GM12878 (cell line): ENCODE measurements around the gene HDAC8. TPM values are rescaled to one million over a fixed set of nuclear protein-coding genes. Genes with fewer than 3 reads are reported as not detected.

Experiments
- ATAC-seq: fragments of 200-7000 bp; cut with Tn5 transposase; 3 replicates; pipeline ENCODE4 v1.9.1; 2020; ENCODE audit warnings: mild to moderate bottlenecking, moderate library complexity
- BruUV-seq: library from RNA; stranded (reverse); fragments of 400-500 nt; replicated peaks from 2 replicates; lab custom pipeline; 2021; lab: Mats Ljungman, UMichigan
- CTCF ChIA-PET: fragments of 300-600 bp; sonication (Branson Sonifier 250); formaldehyde crosslinking; extraction: SDS; loops from one replicate; lab custom pipeline; 2021; ENCODE audit warnings: inconsistent platforms; lab: Yijun Ruan, JAX
- POLR2A ChIA-PET: fragments of 350-600 bp; formaldehyde crosslinking; extraction: SDS; loops from one replicate; lab custom pipeline; 2021; ENCODE audit warnings: inconsistent platforms; lab: Charles Lee
- RAD21 ChIA-PET: fragments of 300-600 bp; sonication (Branson Sonifier 250); formaldehyde crosslinking; loops from one replicate; lab custom pipeline; 2023; ENCODE audit warnings: antibody characterized with exemption; ENCODE audit not compliant: unreplicated experiment; lab: Charles Lee
- SMC1A ChIA-PET: fragments of 300-600 bp; sonication (Branson Sonifier 250); formaldehyde crosslinking; loops from one replicate; lab custom pipeline; 2023; ENCODE audit not compliant: unreplicated experiment, uncharacterized antibody; lab: Charles Lee
- DNase-seq: peaks from one replicate; pipeline ENCODE4 v3.0.0-alpha.2; 2011; ENCODE audit warnings: low read depth, low spot score
- FAIRE-seq: peaks from 3 replicates; lab custom pipeline; 2011; peaks lifted over from hg19 to GRCh38; lab: Jason Lieb, UNC
- H2AFZ ChIP-seq: 2 replicates; pipeline ENCODE4 v1.6.0; 2011; ENCODE audit warnings: low read depth, low read length, control low read depth; ENCODE audit not compliant: control insufficient read depth
- H3K27ac ChIP-seq: 2 replicates; pipeline ENCODE4 v1.5.1; 2011; ENCODE audit warnings: control low read depth; ENCODE audit not compliant: control insufficient read depth, insufficient read depth
- H3K27me3 ChIP-seq, 2 experiments: replicated peaks in 1 of 2; 2 replicates each; pipeline versions ENCODE4 v1.6.0 to v1.6.1; 2011; ENCODE audit warnings: low read length in 1 of 2; ENCODE audit not compliant: control insufficient read depth in 2 of 2, insufficient read depth in 2 of 2
- H3K36me3 ChIP-seq, 2 experiments: 2 replicates each; pipeline ENCODE4 v1.5.1; 2011; ENCODE audit warnings: low read length in 1 of 2; ENCODE audit not compliant: control insufficient read depth in 2 of 2, insufficient read depth in 2 of 2
- H3K4me1 ChIP-seq: 2 replicates; pipeline ENCODE4 v1.6.1; 2011; ENCODE audit warnings: mild to moderate bottlenecking, low read length, moderate library complexity, mixed read lengths; ENCODE audit not compliant: control insufficient read depth, insufficient read depth
- H3K4me2 ChIP-seq: 2 replicates; pipeline ENCODE4 v1.6.0; 2011; ENCODE audit warnings: control low read depth; ENCODE audit not compliant: control insufficient read depth, insufficient read depth
- H3K4me3 ChIP-seq: fragments of 200-600 bp; sonication (generic); 2 replicates; pipeline ENCODE4 v1.5.1; 2016
- H3K79me2 ChIP-seq: 2 replicates; pipeline ENCODE4 v1.6.0; 2011; ENCODE audit warnings: low read length; ENCODE audit not compliant: control insufficient read depth, insufficient read depth
- H3K9ac ChIP-seq: 2 replicates; pipeline ENCODE4 v1.8.0; 2011; ENCODE audit warnings: low read length, control low read depth, mixed read lengths; ENCODE audit not compliant: control insufficient read depth, insufficient read depth
- H3K9me3 ChIP-seq: replicated peaks from 3 replicates; pipeline ENCODE4 v1.5.1; 2011; ENCODE audit warnings: mild to moderate bottlenecking, low read length; ENCODE audit not compliant: control insufficient read depth, insufficient read depth
- H4K20me1 ChIP-seq: 2 replicates; pipeline ENCODE4 v1.6.0; 2011; ENCODE audit not compliant: control insufficient read depth, insufficient read depth
- EED ChIP-seq: sonication (generic); IDR thresholded peaks from 2 replicates; pipeline ENCODE4 v1.6.1; 2016; ENCODE audit warnings: antibody characterized with exemption, low read depth
- FOXM1 ChIP-seq: IDR thresholded peaks from 2 replicates; pipeline ENCODE4 v1.6.1; 2012; ENCODE audit warnings: low read depth, mild to moderate bottlenecking, inconsistent platforms, low read length, moderate library complexity
- KLF5 ChIP-seq: fragments of 450-650 bp; IDR thresholded peaks from 2 replicates; pipeline ENCODE4 v1.6.1; 2014; ENCODE audit warnings: mild to moderate bottlenecking; ENCODE audit not compliant: partially characterized antibody
- NR2C1 ChIP-seq: fragments of 450-650 bp; IDR thresholded peaks from 2 replicates; pipeline ENCODE4 v1.6.1; 2017; ENCODE audit warnings: antibody characterized with exemption, mild to moderate bottlenecking, moderate library complexity
- NR2F1 ChIP-seq: fragments of 450-650 bp; conservative IDR thresholded peaks from 2 replicates; pipeline ENCODE4 v1.6.1; 2017; ENCODE audit warnings: mild to moderate bottlenecking
- RBBP5 ChIP-seq: fragments of 200-600 bp; sonication (generic); conservative IDR thresholded peaks from 2 replicates; pipeline ENCODE4 v1.6.1; 2016
- RCOR1 ChIP-seq: conservative IDR thresholded peaks from 2 replicates; pipeline ENCODE4 v1.6.1; 2012; ENCODE audit warnings: low read depth, low read length, improper control_type of control experiment
- RFX5 ChIP-seq: IDR thresholded peaks from 2 replicates; pipeline ENCODE4 v1.6.1; 2011; ENCODE audit warnings: low read depth, low read length, improper control_type of control experiment
- TBL1XR1 ChIP-seq: IDR thresholded peaks from 2 replicates; pipeline ENCODE4 v1.6.1; 2012; ENCODE audit warnings: low read depth, low read length, improper control_type of control experiment
- TCF12 ChIP-seq: IDR thresholded peaks from 2 replicates; pipeline ENCODE4 v1.6.1; 2011; ENCODE audit warnings: low read depth, mild to moderate bottlenecking, low read length
- TCF3 ChIP-seq: IDR thresholded peaks from 2 replicates; pipeline ENCODE4 v1.6.1; 2012; ENCODE audit warnings: low read depth, mild to moderate bottlenecking, low read length, borderline replicate concordance; ENCODE audit not compliant: insufficient read depth
- ZBED1 ChIP-seq: IDR thresholded peaks from 2 replicates; pipeline ENCODE4 v1.6.1; 2016; ENCODE audit warnings: borderline replicate concordance
- WGBS: methylation state at CpG from one replicate; pipeline ENCODE4 v1.1.6; 2016; ENCODE audit warnings: low lambda C conversion rate; ENCODE audit not compliant: insufficient replicate concordance, insufficient coverage; ENCODE audit errors: missing lambda C conversion rate; 5-methylcytosine and 5-hydroxymethylcytosine counted together
- in situ Hi-C: fragments of 300-500 bp; cut with MboI; formaldehyde crosslinking; loops from 9 replicates; pipeline ENCODE4 v1.14.3; 2018; ENCODE audit warnings: mixed read lengths
- intact Hi-C: fragments of 100-400 bp; cut with micrococcal nuclease; formaldehyde crosslinking; loops from one replicate; pipeline ENCODE4 v1.14.2; 2022; ENCODE audit not compliant: unreplicated experiment
- polyA plus RNA-seq, 11 experiments: library from polyadenylated mRNA; depleted of rRNA in 4 of 11; unstranded in 6 of 11; stranded (reverse) in 5 of 11; fragments of >200 nt; fragmentation: Nextera tagmentation in 4 of 11; fragmentation: Illumina TruSeq in 1 of 11; extraction: Ambion mirVana in 4 of 11; extraction: Trizol in 1 of 11; gene quantifications; 1 replicate in 1 of 11; 2 replicates in 10 of 11; pipeline versions ENCODE4 v1.2.1 to v1.2.3, GENCODE V29; 2011 to 2016; ENCODE audit warnings: inconsistent platforms in 2 of 11, missing spikeins in 2 of 11, low read depth in 1 of 11
- total RNA-seq, 4 experiments: library from RNA; depleted of rRNA in 3 of 4; stranded (reverse); fragments of >200 nt in 3 of 4; fragmentation: Illumina TruSeq in 1 of 4; extraction: Trizol in 1 of 4; gene quantifications; 2 replicates each; pipeline versions ENCODE4 v1.2.1 to v1.2.3, GENCODE V29; 2013 to 2021
- TF ChIP-seq, protein P1 (sequence below): IDR thresholded peaks from 2 replicates; pipeline ENCODE4 v1.6.1; 2011; ENCODE audit warnings: low read depth, low read length, improper control_type of control experiment, borderline replicate concordance
- TF ChIP-seq, protein P2 (sequence below): fragments of 450-650 bp; IDR thresholded peaks from 2 replicates; pipeline ENCODE4 v1.6.1; 2017; ENCODE audit warnings: mild to moderate bottlenecking, moderate library complexity
- TF ChIP-seq, protein P3 (sequence below): IDR thresholded peaks from 2 replicates; pipeline ENCODE4 v1.6.1; 2012; ENCODE audit warnings: mild to moderate bottlenecking, low read depth, low read length

HDAC8 gene
- total and polyA plus RNA-seq, 10 of the 15 experiments (the other 5 are each of a cell fraction or from before 2014, with no cell fraction given), result 18.1 to 34.7 (median 29.1) TPM

DNA sequence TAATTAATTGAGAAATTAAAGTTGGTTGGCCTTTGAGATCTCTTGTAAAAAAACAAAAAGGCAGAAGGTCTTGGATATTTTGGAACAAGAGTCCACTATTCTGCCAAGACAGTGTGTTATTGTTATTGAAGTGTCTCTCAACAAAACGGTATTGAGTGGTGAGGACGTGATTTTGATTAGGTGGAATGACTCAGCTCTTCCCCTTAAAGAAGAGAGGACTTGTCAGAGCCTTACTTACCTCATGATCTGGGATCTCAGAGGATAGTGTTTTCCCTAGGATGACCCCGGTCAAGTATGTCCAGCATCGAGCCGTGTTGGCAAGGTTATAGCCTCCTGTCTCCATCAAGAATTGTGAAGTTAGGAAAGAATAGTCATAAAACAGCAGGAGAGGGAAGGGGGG lies 110.9 kb downstream of the HDAC8 start:
- no peak overlapping the region for H3K27ac ChIP-seq
- no peak for ATAC-seq
- no peak for TF ChIP-seq NR2C1
- TF ChIP-seq FOXM1, result no peak
- no peak for TF ChIP-seq EED
- TF ChIP-seq ZBED1, result no peak
- TF ChIP-seq RBBP5, result no peak
- TF ChIP-seq KLF5, result no peak
- no peak for TF ChIP-seq TCF12
- TF ChIP-seq, protein P1, sequence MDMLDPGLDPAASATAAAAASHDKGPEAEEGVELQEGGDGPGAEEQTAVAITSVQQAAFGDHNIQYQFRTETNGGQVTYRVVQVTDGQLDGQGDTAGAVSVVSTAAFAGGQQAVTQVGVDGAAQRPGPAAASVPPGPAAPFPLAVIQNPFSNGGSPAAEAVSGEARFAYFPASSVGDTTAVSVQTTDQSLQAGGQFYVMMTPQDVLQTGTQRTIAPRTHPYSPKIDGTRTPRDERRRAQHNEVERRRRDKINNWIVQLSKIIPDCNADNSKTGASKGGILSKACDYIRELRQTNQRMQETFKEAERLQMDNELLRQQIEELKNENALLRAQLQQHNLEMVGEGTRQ, result no peak
- TF ChIP-seq, protein P2, sequence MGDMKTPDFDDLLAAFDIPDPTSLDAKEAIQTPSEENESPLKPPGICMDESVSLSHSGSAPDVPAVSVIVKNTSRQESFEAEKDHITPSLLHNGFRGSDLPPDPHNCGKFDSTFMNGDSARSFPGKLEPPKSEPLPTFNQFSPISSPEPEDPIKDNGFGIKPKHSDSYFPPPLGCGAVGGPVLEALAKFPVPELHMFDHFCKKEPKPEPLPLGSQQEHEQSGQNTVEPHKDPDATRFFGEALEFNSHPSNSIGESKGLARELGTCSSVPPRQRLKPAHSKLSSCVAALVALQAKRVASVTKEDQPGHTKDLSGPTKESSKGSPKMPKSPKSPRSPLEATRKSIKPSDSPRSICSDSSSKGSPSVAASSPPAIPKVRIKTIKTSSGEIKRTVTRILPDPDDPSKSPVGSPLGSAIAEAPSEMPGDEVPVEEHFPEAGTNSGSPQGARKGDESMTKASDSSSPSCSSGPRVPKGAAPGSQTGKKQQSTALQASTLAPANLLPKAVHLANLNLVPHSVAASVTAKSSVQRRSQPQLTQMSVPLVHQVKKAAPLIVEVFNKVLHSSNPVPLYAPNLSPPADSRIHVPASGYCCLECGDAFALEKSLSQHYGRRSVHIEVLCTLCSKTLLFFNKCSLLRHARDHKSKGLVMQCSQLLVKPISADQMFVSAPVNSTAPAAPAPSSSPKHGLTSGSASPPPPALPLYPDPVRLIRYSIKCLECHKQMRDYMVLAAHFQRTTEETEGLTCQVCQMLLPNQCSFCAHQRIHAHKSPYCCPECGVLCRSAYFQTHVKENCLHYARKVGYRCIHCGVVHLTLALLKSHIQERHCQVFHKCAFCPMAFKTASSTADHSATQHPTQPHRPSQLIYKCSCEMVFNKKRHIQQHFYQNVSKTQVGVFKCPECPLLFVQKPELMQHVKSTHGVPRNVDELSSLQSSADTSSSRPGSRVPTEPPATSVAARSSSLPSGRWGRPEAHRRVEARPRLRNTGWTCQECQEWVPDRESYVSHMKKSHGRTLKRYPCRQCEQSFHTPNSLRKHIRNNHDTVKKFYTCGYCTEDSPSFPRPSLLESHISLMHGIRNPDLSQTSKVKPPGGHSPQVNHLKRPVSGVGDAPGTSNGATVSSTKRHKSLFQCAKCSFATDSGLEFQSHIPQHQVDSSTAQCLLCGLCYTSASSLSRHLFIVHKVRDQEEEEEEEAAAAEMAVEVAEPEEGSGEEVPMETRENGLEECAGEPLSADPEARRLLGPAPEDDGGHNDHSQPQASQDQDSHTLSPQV, result no peak
- no peak for TF ChIP-seq RFX5
- TF ChIP-seq NR2F1, result no peak
- TF ChIP-seq TBL1XR1, result no peak
- TF ChIP-seq RCOR1, result no peak
- no peak for TF ChIP-seq TCF3
- TF ChIP-seq, protein P3, sequence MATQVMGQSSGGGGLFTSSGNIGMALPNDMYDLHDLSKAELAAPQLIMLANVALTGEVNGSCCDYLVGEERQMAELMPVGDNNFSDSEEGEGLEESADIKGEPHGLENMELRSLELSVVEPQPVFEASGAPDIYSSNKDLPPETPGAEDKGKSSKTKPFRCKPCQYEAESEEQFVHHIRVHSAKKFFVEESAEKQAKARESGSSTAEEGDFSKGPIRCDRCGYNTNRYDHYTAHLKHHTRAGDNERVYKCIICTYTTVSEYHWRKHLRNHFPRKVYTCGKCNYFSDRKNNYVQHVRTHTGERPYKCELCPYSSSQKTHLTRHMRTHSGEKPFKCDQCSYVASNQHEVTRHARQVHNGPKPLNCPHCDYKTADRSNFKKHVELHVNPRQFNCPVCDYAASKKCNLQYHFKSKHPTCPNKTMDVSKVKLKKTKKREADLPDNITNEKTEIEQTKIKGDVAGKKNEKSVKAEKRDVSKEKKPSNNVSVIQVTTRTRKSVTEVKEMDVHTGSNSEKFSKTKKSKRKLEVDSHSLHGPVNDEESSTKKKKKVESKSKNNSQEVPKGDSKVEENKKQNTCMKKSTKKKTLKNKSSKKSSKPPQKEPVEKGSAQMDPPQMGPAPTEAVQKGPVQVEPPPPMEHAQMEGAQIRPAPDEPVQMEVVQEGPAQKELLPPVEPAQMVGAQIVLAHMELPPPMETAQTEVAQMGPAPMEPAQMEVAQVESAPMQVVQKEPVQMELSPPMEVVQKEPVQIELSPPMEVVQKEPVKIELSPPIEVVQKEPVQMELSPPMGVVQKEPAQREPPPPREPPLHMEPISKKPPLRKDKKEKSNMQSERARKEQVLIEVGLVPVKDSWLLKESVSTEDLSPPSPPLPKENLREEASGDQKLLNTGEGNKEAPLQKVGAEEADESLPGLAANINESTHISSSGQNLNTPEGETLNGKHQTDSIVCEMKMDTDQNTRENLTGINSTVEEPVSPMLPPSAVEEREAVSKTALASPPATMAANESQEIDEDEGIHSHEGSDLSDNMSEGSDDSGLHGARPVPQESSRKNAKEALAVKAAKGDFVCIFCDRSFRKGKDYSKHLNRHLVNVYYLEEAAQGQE, result no peak
- no peak overlapping the region for H3K4me3 ChIP-seq
- no peaks in the 10 kb centered on the region for H3K4me1 ChIP-seq
- ChIA-PET RAD21 (no interaction called here), POLR2A (no interaction called here), SMC1A (interaction anchor here (0.6 to 1.8 kb wide), 3 partner anchors 11 to 267 kb away, joined by 3 to 5 read pairs (median 3); no protein-coding TSS in a partner anchor), CTCF (no interaction called here)
- H4K20me1 ChIP-seq, result no peaks in the 10 kb centered on the region
- H3K27me3 ChIP-seq, result no peaks in the 10 kb centered on the region
- H3K9ac ChIP-seq, result no peak overlapping the region
- no peaks in the 10 kb centered on the region for H3K9me3 ChIP-seq
- no peak overlapping the region for H2AFZ ChIP-seq
- no peaks in the 10 kb centered on the region for H3K79me2 ChIP-seq
- FAIRE-seq, result no peak
- H3K36me3 ChIP-seq, result peaks cover 0 to 10% of the 10 kb centered on the region in 2 experiments; a peak in 2 of 4 replicates
- no TSS peak for BruUV-seq
- in situ Hi-C loops, result no loop called here
- WGBS, result 46% methylated on average over 5 of the region's 5 CpGs
- no peak for DNase-seq
- no peak overlapping the region for H3K4me2 ChIP-seq
- intact Hi-C loops, result no loop called here
